Embryonic facial prominence (tissue), 1 donor: ENCODE data around the gene CAPN12.
"Not testable (repeated sequence)": the region's sequence is repeated elsewhere in the genome, so short reads cannot be mapped to it uniquely, and the experiment has no call there.

ENCODE experiments used
- DNase-seq: peaks from one replicate; pipeline ENCODE4 v3.0.0-alpha.2; 2016; ENCODE audit errors: extremely low spot score

The CAPN12 gene

DNA sequence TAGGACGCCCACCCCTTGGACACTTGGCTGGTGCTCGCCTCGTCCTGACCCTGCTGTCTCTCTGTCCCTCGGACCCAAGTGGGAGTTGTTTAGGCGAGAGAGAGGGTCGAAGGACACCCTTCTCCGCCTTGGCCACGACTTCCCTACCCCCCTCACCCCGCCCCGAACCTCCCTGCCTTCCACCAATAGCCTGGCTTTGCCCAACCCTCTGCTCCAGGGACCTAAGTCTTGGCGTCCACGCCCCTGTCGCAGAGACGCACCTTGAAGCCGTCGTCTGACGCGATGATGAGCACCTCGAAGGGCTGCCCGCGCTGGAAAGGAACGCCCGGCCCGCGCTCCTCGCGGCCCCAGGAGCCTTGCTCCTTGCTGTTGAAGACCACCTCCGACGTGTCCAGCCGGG is 27.3 kb upstream of the CAPN12 start:
- DNase-seq = not testable (repeated sequence)

DNA sequence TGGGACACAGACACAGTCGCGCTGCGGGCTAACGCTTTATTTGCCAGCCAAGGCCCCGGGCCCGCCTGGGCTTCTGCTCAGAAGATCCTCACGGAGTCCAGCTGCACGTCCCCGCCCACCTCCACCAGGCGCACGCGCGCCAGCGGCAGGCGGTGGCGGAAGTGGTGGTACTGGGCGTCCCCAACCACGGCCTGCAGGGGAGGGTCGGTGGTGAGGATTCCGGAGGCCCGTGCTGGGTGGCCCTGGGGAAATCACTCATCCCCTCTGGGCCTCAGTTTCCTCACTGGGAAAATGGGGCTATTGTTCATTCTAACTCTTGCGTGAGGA is 26.6 kb upstream of the CAPN12 start:
- not testable (repeated sequence) for DNase-seq

DNA sequence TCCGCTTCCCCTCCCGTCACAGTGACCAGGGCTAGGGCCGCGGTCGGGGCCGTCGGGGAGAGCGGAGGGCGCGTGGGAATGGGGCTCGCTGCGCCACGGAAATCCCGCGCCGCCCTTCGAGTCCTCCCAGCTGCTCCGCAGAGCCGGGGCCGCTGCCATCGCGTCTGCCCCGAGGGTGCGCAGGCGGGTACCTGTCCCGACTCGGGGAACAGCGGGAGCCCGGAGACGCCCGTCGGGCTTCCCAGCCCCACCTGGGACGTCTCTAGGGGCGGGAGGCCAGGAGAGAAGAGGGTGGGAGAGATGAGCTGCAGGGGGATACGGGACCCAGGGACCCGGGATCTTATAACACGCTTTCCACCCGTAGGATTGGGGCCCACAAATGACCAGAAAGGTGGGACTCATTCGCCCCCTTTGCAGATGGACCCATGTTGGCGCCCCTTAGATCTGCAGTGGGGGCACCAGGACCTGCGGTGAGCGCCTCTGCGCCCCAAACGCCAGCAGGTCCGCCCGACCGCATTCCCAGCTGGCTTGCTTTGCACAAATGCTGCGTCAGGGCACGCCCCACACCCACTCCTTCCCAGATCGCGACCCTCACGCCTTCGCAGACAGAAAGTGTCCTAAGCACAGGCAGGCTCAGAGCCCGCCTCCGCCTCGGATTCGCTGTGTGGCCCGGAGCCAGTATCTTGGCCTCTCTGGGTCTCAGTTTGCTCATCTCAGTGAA is 26.1 kb upstream of the CAPN12 start:
- not testable (repeated sequence) for DNase-seq

DNA sequence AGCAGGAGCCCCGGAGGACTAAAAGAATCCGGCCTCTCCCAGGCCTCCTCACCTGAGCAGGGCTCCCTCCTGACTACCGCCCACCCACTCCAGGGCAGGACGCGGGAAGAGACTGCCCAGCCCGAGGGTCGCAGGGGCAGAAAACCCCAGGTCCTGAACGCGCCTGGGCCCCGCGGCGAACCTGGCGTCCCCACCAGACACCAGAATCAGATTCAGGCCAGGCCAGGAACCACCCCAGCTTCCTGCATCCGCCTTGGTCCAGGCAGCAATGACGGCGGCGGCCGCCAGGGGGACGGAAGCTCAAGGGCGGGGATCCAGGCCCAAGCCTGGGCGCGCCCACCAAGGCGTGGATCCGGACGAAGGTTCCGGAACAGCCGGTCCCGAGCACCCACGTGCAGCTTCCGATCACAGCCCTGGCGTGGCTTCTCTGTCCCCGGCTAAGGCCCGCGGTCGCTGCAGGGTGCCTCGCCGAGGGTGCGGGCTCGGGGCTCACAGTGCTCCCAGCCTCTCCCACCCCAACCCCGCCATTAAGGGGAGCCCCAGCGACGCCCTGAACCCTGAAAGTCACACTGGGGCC is 25.4 kb upstream of the CAPN12 start:
- peak; percentile 50 for DNase-seq

DNA sequence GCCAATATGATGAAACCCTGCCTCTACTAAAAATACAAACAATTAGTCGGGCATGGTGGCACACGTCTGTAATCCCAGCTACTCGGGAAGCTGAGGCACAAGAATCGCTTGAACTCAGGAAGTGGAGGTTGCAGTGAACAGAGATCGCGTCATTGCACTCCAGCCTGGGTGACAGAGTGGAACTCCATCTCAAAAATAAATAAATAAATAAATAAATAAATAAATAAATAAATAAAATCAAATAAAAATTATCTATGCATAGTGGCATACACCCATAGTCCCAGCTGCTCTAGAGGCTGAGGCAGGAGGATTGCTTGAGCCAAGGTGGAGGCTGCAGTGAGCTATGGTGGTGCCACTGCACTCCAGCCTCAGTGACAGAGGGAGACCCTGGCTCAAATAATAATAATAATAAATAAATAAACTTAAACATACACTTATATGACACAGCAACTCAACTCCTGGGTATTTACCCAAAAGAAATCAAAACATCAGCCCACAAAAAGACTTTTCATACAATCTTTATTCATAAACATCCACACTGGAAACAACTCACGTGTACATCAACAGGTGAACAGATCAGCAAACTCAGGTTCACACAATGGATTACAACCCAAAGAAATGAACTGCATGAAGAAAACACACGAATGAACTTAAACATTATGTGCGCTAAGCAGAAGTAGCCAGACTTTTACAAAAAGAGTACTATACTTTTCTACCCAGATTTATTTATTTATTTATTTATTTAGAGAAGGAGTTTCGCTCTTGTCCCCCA is 22.2 kb upstream of the CAPN12 start:
- DNase-seq = no peak

DNA sequence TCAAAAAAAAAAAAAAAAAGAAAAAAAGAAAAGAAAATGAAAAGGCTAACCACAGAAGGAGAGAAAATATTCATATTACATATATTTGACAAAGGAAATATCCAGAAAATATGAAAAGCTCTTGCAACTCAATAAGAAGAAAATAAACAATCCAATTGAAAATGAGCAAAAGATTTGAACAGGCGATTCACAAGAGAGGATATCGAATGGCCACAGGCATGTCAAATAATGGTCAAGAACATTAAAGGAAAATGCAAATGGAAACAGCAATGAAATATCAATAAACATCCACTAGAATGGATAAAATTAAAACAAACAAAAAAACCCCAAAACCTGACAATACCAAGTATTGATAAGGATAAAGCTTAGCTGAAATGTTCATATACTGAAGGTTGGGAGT is 20.9 kb upstream of the CAPN12 start:
- no peak for DNase-seq

DNA sequence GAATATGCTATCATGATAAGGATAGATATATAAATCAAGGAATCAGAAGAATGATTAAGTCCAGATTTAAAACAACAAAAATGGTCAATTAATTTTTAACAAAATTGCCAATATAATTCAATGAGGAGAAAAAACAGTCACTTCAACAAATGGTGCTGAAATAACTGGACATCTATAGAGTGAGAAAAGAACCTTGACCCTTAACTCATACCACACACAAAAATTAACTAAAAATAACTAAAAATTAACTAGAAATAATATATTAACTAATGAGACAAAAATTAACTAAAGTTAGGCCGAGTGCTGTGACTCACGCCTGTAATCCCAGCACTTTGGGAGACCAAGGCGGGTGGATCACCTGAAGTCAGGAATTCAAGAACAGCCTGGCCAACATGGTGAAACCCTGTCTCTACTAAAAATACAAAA is 19.5 kb upstream of the CAPN12 start:
- DNase-seq = no peak

DNA sequence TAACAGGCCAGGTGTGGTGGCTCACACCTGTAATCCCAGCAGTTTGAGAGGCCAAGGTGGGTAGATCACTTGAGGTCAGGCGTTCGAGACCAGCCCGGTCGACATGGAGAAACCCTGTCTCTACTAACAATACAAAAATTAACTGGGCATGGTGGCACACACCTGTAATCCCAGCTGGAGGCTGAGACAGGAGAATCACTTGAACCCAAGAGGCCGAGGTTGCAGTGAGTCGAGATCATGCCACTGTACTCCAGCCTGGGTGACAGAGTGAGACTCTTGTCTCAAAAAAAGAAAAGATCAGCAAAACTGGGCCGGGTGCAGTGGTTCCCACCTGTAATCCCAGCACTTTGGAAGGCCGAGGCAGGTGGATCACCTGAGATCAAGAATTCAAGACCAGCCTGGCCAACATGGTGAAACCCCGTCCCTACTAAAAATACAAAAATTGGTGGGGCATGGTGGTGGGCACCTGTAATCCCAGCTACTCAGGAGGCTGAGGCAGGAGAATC is 17.7 kb upstream of the CAPN12 start:
- DNase-seq = not testable (repeated sequence)

DNA sequence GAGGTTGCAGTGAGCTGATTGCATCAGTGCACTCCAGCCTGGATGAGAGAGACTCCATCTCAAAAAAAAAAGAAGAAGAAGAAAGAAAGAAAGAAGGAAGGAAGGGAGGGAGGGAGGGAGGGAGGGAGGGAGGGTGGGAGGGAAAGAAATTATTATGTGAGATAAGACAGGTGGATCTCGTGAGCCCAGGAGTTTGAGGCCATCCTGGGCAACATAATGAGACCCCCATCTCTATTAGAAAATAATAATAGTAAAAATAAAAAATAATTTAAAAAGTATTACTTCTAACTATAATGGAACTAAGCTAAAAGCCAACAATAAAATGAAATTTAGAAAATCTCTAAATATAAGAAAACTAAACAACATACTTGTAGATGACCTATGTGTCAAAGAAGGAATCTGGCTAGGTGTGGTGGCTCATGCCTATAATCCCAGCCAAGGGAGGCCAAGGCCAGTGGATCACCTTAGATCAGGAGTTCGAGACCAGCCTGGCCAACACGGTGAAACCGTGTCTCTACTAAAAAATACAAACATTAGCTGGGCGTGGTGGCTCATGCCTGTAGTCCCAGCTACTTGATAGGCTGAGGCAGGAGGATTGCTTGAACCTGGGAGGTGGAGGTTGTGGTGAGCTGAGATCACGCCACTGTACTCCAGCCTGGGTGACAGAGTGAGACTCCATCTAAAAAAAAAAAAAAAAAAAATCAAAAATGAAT is 16.7 kb upstream of the CAPN12 start:
- DNase-seq = not testable (repeated sequence)

DNA sequence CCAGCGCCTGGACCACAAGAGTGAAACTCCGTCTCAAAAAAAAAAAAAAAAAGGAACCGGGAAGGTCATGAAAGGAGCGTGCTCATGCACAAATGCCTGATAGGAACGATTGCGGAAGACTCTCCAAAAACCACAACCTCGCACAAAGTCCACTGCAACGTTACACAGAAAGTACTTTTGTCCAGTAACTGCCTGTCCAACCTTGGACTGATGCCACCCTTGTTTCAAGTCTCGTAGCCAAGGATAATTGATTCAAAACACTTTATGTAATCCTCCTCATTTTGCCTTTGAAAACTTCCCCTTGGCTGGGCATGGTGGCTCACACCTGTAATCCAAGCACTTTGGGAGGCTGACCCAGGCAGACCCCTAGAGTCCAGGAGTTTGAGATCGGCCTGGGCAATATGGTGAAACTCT is 15.3 kb upstream of the CAPN12 start:
- DNase-seq = no peak

DNA sequence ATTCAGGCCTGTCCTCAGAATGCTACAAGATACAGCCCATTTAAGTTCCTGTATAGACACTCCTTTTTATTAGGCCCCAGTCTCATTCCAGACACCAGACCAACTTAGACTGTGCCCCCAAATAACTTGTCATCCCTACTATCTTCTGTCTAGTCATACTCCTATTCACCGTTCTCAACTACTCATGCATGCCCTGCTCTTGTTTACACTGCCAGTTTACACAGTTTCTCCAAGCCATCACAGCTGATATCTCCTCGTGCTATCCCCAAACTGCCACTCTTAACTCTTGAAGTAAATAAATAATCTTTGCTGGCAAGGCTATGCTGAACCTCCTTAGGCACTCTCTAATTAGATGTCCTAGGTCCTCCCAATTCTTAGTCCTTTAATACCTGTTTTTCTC is 9.9 kb upstream of the CAPN12 start:
- not testable (repeated sequence) for DNase-seq

DNA sequence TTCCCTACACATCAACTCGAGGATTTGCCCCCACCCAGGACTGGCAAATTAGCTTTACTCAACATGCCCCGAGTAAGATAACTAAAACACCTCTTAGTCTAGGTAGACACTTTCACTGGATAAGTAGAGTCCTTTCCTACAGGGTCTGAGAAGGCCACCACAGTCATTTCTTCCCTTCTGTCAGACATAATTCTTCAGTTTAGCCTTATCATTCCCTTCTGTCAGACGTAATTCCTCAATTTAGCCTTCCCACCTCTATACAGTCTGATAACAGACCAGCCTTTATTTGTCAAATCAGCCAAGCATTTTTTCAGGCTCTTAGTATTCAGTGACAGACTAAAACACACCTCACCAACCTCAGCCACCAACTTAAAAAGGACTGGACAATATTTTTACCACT is 9.5 kb upstream of the CAPN12 start:
- not testable (repeated sequence) for DNase-seq

DNA sequence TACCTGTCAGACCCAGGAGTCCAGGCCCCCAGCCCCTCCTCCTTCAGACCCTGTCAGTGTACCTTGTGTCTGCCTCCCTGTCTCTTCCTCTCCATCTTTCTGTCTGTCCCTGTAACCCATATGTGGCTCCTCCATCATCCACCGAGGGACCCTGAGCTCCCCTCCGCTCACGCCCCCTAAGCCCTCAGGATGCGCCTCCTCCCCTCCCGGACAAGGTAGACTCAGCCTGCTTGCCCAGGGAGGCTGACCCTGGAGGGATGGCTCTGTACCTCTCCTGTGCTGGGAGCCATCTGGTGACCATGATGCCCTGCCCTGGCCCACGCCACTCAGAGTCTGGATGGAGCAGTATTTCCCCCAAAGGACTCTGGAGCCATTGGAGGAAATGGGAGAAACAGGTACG is 1.0 kb upstream of the CAPN12 start:
- DNase-seq = no peak

DNA sequence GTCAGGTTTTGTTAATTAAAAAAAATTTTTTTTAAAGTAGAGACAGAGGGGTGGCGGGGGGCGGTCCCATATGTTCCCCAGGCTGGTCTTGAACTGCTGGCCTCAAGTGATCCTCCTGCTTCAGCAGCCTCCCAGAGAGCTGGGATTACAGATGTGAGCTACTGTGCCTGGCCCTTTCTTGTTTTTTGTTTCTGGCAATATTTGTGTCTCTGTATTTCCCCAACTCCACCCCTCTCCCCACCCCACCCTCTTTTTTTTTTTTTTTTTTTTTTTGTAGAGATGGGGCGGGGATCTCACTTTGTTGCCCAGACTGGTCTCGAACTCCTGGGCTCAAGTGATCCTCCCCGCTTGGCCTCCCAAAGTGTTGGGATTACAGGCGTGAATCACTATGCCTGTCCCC is 600 bp upstream of the CAPN12 start:
- DNase-seq = no peak

DNA sequence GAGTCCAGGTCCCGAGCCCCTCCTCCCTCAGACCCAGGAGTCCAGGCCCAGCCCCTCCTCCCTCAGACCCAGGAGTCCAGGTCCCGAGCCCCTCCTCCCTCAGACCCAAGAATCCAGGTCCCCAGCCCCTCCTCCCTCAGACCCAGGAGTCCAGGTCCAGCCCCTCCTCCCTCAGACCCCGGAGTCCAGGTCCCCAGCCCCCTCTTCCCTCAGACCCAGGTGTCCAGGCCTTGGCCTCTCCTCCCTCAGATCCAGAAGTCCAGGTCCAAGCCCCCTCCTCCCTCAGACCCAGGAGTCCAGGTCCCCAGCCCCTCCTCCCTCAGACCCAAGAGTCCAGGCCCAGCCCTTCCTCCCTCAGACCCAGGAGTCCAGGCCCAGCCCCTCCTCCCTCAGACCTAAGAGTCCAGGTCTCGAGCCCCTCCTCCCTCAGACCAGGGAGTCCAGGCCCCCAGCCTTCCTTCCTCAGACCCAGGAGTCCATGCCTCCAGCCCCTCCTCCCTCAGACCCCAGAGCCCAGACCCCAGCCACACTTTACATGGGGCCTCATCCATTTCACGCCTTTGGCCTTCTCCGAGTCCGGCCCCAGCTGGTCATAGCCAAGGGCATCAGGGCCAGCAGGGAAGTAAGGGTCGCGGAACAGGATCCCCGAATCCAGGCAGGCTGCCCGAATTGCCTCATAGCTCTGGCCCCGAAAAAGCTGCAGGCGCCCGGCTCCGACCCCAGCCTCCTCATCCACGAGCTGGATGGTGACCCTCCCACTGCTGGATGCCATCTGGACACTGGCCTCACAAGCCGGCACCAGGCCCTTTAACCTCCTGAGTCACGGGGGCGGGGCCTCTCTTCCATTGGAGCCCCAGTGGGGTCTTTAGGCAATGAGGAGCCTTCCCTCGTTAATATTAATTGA is 628 bp downstream of the CAPN12 start:
- DNase-seq = no peak

DNA sequence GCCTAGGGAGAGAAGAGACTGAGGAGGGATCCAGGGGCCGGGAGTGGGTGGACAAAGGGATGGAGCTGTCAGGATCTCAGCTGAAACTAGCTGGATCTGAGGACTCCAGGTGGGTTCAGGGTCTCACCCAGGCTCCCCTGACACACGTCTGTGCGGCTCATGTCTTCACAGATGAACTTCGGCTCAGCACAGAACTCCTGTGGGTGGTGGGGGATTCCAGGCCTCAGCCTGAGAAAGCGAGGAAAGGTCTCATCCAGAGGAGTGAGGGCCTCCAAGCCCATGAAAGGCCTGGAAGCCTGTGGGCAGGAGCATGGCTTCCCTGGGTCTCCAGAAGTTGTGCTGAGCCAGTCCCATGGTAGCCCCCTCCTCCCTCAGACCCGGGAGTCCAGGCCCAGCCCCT is 1.4 kb downstream of the CAPN12 start:
- no peak for DNase-seq

DNA sequence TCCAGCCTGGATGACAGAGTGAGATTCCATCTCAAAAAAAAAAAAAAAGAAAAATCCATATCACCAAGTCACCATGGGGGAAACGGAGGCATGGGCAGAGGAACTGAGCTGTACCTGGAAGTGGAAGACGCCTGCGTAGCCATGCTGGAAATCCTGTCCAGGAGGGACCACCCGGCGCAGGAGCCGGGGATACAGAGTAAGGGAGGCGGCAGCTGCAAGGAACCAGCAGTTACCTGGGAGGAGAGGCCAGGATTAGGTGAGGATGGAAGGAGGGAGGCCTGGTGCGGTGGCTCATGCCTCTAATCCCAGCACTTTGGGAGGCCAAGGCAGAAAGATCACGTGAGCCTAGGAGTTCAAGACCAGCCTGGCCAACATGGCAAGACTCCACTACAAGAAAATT is 2.0 kb downstream of the CAPN12 start:
- DNase-seq = no peak

DNA sequence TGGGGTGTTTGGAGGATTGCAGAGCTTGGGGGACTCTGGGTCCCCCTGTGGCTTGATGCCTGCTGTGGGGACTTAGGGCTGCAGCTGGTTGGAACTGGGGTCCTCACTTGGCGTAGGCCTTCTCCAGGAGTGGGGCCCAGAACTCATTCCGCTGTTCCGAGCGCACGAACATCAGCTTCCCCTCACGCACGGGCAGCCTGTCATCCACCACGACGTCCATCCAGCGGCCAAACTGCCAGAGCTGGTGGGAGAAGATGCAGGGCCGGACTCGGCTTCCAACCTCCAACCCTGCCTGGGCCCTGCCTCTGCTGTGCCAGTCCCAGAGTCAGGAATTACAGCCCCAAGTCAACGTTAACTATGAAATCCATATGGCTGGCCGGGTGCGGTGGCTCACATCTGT is 2.6 kb downstream of the CAPN12 start:
- DNase-seq = no peak

DNA sequence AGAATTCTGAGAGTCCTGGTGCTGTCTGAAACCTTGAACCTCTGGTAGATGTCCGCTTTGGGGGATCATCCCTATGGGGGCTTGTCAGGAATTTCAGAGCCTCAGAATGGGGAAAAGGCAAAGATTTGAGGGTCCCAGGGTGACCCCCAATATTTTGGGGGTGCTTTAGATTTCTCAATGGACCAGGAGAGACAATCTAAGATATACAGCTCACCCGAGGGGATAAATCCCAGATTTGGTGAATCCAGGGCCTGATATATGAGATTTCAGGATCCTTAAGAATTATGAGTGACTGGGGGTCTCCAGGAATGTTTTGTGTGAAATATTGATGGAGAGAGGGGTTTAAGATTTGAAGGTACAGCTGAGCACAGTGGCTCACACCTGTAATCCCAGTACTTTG is 3.3 kb downstream of the CAPN12 start:
- no peak for DNase-seq

DNA sequence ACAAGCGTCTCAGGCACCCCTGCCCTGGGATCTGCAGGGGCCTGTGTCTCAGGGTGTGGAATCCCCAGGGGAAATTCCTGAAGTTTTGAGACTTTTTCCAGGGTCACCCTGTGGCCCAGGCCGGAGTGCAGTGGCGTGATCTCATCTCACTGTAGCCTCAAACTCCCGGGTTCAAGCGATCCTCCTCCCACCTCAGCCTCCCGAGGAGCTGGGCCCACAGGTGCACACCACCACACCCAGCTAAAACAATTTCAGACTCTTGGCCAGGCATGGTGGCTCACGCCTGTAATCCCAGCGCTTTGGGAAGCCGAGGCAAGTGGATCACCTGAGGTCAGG is 4.0 kb downstream of the CAPN12 start:
- no peak for DNase-seq
